Measurements from ENCODE around the gene SNX30.

- TF ChIP-seq EZH2 (IDR thresholded peaks at IDR 0.05; ENCODE audit: low read depth) = no peak
- TF ChIP-seq CTCF (conservative IDR thresholded peaks at IDR 0.05) = no peak
Observed at GRCh38 chr9:112753725-112754124, 3.2 kb downstream of the SNX30 start.
